H1 (cell line): ENCODE data around the gene THUMPD3. TPM values are rescaled to one million over a fixed set of nuclear protein-coding genes. Genes with fewer than 3 reads are reported as not detected.

Experiments
- CTCF ChIA-PET: fragments of 300-600 bp; sonication (Branson Sonifier 250); formaldehyde crosslinking; loops from one replicate; lab custom pipeline; 2021; ENCODE audit not compliant: partially characterized antibody; lab: Charles Lee
- POLR2A ChIA-PET: fragments of 300-600 bp; sonication (Branson Sonifier 250); formaldehyde crosslinking; loops from one replicate; lab custom pipeline; 2021; ENCODE audit warnings: inconsistent platforms; ENCODE audit not compliant: partially characterized antibody; lab: Charles Lee
- DNase-seq, 2 experiments: peaks; one replicate each; pipeline versions ENCODE4 v3.0.0 to v3.0.0-alpha.2; 2010 to 2022; ENCODE audit warnings: low spot score in 2 of 2, low read depth in 1 of 2, mixed read lengths in 1 of 2
- FAIRE-seq: peaks from 2 replicates; lab custom pipeline; 2011; peaks lifted over from hg19 to GRCh38; lab: Jason Lieb, UNC
- H2AFZ ChIP-seq: 2 replicates; pipeline ENCODE4 v1.8.1; 2012; ENCODE audit warnings: low read length, inconsistent platforms
- H2AK5ac ChIP-seq: 2 replicates; pipeline ENCODE4 v1.6.1; 2013; ENCODE audit warnings: low read depth, low read length
- H2BK120ac ChIP-seq: replicated peaks from 2 replicates; pipeline ENCODE3; 2013; ENCODE audit warnings: low read depth, low read length, inconsistent platforms
- H2BK12ac ChIP-seq: 2 replicates; pipeline ENCODE4 v1.6.1; 2013; ENCODE audit warnings: low read depth, low read length
- H2BK15ac ChIP-seq: 2 replicates; pipeline ENCODE4 v1.6.1; 2013; ENCODE audit warnings: low read length
- H2BK20ac ChIP-seq: 2 replicates; pipeline ENCODE4 v1.6.1; 2013; ENCODE audit warnings: low read length
- H2BK5ac ChIP-seq: 2 replicates; pipeline ENCODE4 v1.6.1; 2013; ENCODE audit warnings: low read depth, low read length
- H3K14ac ChIP-seq: 2 replicates; pipeline ENCODE4 v1.6.1; 2013; ENCODE audit warnings: inconsistent platforms; ENCODE audit not compliant: insufficient read length
- H3K18ac ChIP-seq: 2 replicates; pipeline ENCODE4 v1.6.1; 2013; ENCODE audit warnings: low read length; ENCODE audit errors: extremely low read depth
- H3K23ac ChIP-seq: 2 replicates; pipeline ENCODE4 v1.6.1; 2013; ENCODE audit warnings: inconsistent platforms; ENCODE audit not compliant: insufficient read length
- H3K23me2 ChIP-seq: 2 replicates; pipeline ENCODE4 v1.6.1; 2013; ENCODE audit warnings: low read depth, low read length
- H3K27ac ChIP-seq: 2 replicates; pipeline ENCODE4 v1.6.1; 2011; ENCODE audit warnings: low read depth, low read length, inconsistent platforms
- H3K27me3 ChIP-seq, 4 experiments: replicated peaks in 1 of 4; 1 replicate in 1 of 4; 2 replicates in 3 of 4; pipeline versions ENCODE4 v1.6.1 to v1.8.1; 2011 to 2013; ENCODE audit warnings: low read length in 3 of 4, mild to moderate bottlenecking in 3 of 4, inconsistent platforms in 2 of 4, mixed read lengths in 2 of 4, moderate library complexity in 1 of 4; ENCODE audit not compliant: control insufficient read depth in 3 of 4, insufficient read depth in 3 of 4; ENCODE audit errors: extremely low read depth in 1 of 4
- H3K36me3 ChIP-seq, 4 experiments: 2 replicates each; pipeline versions ENCODE4 v1.6.1 to v1.8.1; 2011 to 2013; ENCODE audit warnings: mild to moderate bottlenecking in 4 of 4, low read length in 3 of 4, moderate library complexity in 2 of 4, control low read depth in 1 of 4, inconsistent platforms in 1 of 4; ENCODE audit not compliant: insufficient read depth in 4 of 4, control insufficient read depth in 2 of 4
- H3K4ac ChIP-seq: replicated peaks from 2 replicates; pipeline ENCODE3; 2013; ENCODE audit warnings: low read length, low read depth, mixed read lengths, inconsistent platforms; ENCODE audit not compliant: insufficient read length
- H3K4me1 ChIP-seq, 4 experiments: replicated peaks in 1 of 4; 1 replicate in 1 of 4; 2 replicates in 3 of 4; pipeline versions ENCODE4 v1.6.1 to v1.8.1; 2011 to 2013; ENCODE audit warnings: low read length in 3 of 4, inconsistent platforms in 2 of 4, mixed read lengths in 1 of 4; ENCODE audit not compliant: insufficient read depth in 4 of 4, control insufficient read depth in 3 of 4
- H3K4me2 ChIP-seq, 2 experiments: 2 replicates each; pipeline versions ENCODE4 v1.6.1 to v1.8.1; 2011 to 2013; ENCODE audit warnings: low read depth in 2 of 2, low read length in 2 of 2, control low read depth in 1 of 2, inconsistent platforms in 1 of 2, mild to moderate bottlenecking in 1 of 2; ENCODE audit not compliant: insufficient read depth in 1 of 2
- H3K4me3 ChIP-seq, 4 experiments: fragments of 200-600, 300-600 bp in 1 of 4; sonication (generic), shearing (Covaris generic), sonication (Bioruptor Twin) in 1 of 4; 2 replicates each; pipeline versions ENCODE4 v1.5.1 to v1.8.1; 2011 to 2016; ENCODE audit warnings: low read length in 4 of 4, low read depth in 3 of 4, control low read depth in 2 of 4, inconsistent platforms in 2 of 4, mild to moderate bottlenecking in 2 of 4, mixed read lengths in 1 of 4, moderate library complexity in 1 of 4; ENCODE audit not compliant: insufficient read depth in 2 of 4; ENCODE audit errors: extremely low read depth in 1 of 4
- H3K56ac ChIP-seq: replicated peaks from 2 replicates; pipeline ENCODE3; 2013; ENCODE audit warnings: low read depth, mild to moderate bottlenecking, mixed read lengths, low read length, inconsistent platforms; ENCODE audit not compliant: insufficient read length
- H3K79me1 ChIP-seq: 2 replicates; pipeline ENCODE4 v1.6.1; 2013; ENCODE audit warnings: low read depth, low read length, control low read depth
- H3K79me2 ChIP-seq, 2 experiments: 2 replicates each; pipeline versions ENCODE4 v1.6.1 to v1.8.1; 2012 to 2013; ENCODE audit warnings: low read length in 2 of 2, mild to moderate bottlenecking in 2 of 2, inconsistent platforms in 1 of 2; ENCODE audit not compliant: insufficient read depth in 2 of 2, control insufficient read depth in 1 of 2
- H3K9ac ChIP-seq, 4 experiments: replicated peaks in 1 of 4; 1 replicate in 1 of 4; 2 replicates in 3 of 4; pipeline versions ENCODE4 v1.6.1 to v1.8.1; 2011 to 2013; ENCODE audit warnings: low read depth in 3 of 4, low read length in 3 of 4, control low read depth in 2 of 4, mild to moderate bottlenecking in 2 of 4, moderate library complexity in 2 of 4, inconsistent platforms in 1 of 4; ENCODE audit errors: extremely low read depth in 1 of 4
- H3K9me3 ChIP-seq, 2 experiments: 2 replicates each; pipeline versions ENCODE4 v1.6.1 to v1.8.1; 2012 to 2013; ENCODE audit warnings: mild to moderate bottlenecking in 2 of 2, moderate library complexity in 2 of 2, control low read depth in 1 of 2, inconsistent platforms in 1 of 2, low read depth in 1 of 2, low read length in 1 of 2, mixed read lengths in 1 of 2; ENCODE audit not compliant: insufficient read depth in 2 of 2
- H4K20me1 ChIP-seq, 2 experiments: replicated peaks in 1 of 2; 2 replicates each; pipeline versions ENCODE3 to v1.8.1; 2011 to 2013; ENCODE audit warnings: inconsistent platforms in 2 of 2, low read length in 2 of 2, mild to moderate bottlenecking in 1 of 2; ENCODE audit not compliant: insufficient read depth in 2 of 2, control insufficient read depth in 1 of 2
- H4K5ac ChIP-seq: 2 replicates; pipeline ENCODE4 v1.6.1; 2013; ENCODE audit warnings: low read length, low read depth, mixed read lengths, inconsistent platforms; ENCODE audit not compliant: insufficient read length
- H4K8ac ChIP-seq: 2 replicates; pipeline ENCODE4 v1.8.0; 2013; ENCODE audit warnings: mild to moderate bottlenecking, moderate library complexity, low read length, inconsistent platforms; ENCODE audit not compliant: insufficient read depth; ENCODE audit errors: extremely low read depth
- H4K91ac ChIP-seq: replicated peaks from 2 replicates; pipeline ENCODE3; 2013; ENCODE audit warnings: low read length, mixed read lengths, inconsistent platforms; ENCODE audit not compliant: insufficient read length
- BCL11A ChIP-seq, 2 experiments: IDR thresholded peaks; one replicate each; pipeline ENCODE4 v1.6.1; 2011; ENCODE audit warnings: low read depth in 2 of 2, low read length in 2 of 2, mild to moderate bottlenecking in 2 of 2
- EGR1 ChIP-seq: IDR thresholded peaks from 2 replicates; pipeline ENCODE4 v1.6.1; 2011; ENCODE audit warnings: low read depth, low read length, borderline replicate concordance
- GTF2F1 ChIP-seq: IDR thresholded peaks from 2 replicates; pipeline ENCODE4 v1.6.1; 2012; ENCODE audit warnings: low read depth, low read length, improper control_type of control experiment, borderline replicate concordance
- JUN ChIP-seq: IDR thresholded peaks from 2 replicates; pipeline ENCODE4 v1.6.1; 2011; ENCODE audit warnings: low read depth, mild to moderate bottlenecking, improper control_type of control experiment, low read length
- POLR2AphosphoS5 ChIP-seq: IDR thresholded peaks from 2 replicates; pipeline ENCODE4 v1.6.1; 2011; ENCODE audit warnings: low read depth, low read length
- SP1 ChIP-seq: IDR thresholded peaks from 2 replicates; pipeline ENCODE4 v1.6.1; 2011; ENCODE audit warnings: low read depth, low read length
- SP4 ChIP-seq: IDR thresholded peaks from 2 replicates; pipeline ENCODE4 v1.6.1; 2012; ENCODE audit warnings: low read length, inconsistent platforms
- YY1 ChIP-seq: IDR thresholded peaks from 2 replicates; pipeline ENCODE4 v1.6.1; 2011; ENCODE audit warnings: low read depth, mild to moderate bottlenecking, low read length
- ZNF274 ChIP-seq: IDR thresholded peaks from 2 replicates; pipeline ENCODE4 v1.7.0; 2012; ENCODE audit warnings: low read length, borderline replicate concordance; ENCODE audit errors: extremely low read depth
- WGBS, 2 experiments: shearing (Covaris generic) in 1 of 2; methylation state at CpG; one replicate each; pipeline versions ENCODE4 v1.1.6 to v1.1.7; 2013 to 2015; ENCODE audit warnings: low lambda C conversion rate in 2 of 2, mixed read lengths in 2 of 2, inconsistent platforms in 1 of 2, low coverage in 1 of 2, missing lambda C conversion rate in 1 of 2; ENCODE audit not compliant: insufficient replicate concordance in 2 of 2, insufficient coverage in 1 of 2, insufficient read length in 1 of 2; ENCODE audit errors: extremely low coverage in 1 of 2, missing lambda C conversion rate in 1 of 2; 5-methylcytosine and 5-hydroxymethylcytosine counted together
- polyA plus RNA-seq, 7 experiments: library from polyadenylated mRNA; depleted of rRNA in 3 of 7; stranded (reverse) in 5 of 7; unstranded in 2 of 7; fragments of >200 nt in 5 of 7; fragments of 200-250 nt in 2 of 7; gene quantifications; 1 replicate in 5 of 7; 2 replicates in 1 of 7; 4 replicates in 1 of 7; pipeline versions ENCODE4 v1.2.1 to v1.2.3, GENCODE V29; 2011 to 2013; ENCODE audit warnings: missing spikeins in 2 of 7, mixed read lengths in 2 of 7
- total RNA-seq: library from RNA; stranded (reverse); fragmentation: NEBNext Ultra II Directional; extraction: Animal tissue kit (Norgen Biotek cat#: 25700); gene quantifications from 2 replicates; pipeline ENCODE4 v1.2.1, GENCODE V29; 2021
- TF ChIP-seq, protein P1 (sequence below): IDR thresholded peaks from 2 replicates; pipeline ENCODE4 v1.6.1; 2012; ENCODE audit warnings: inconsistent platforms
- TF ChIP-seq, protein P2 (sequence below): IDR thresholded peaks from 2 replicates; pipeline ENCODE4 v1.6.1; 2012; ENCODE audit warnings: low read length, inconsistent platforms

The THUMPD3 gene
- total and polyA plus RNA-seq, 2 of the 8 experiments (the other 6 are each of a cell fraction or from before 2014, with no cell fraction given), result 26.7 to 68.9 TPM

DNA sequence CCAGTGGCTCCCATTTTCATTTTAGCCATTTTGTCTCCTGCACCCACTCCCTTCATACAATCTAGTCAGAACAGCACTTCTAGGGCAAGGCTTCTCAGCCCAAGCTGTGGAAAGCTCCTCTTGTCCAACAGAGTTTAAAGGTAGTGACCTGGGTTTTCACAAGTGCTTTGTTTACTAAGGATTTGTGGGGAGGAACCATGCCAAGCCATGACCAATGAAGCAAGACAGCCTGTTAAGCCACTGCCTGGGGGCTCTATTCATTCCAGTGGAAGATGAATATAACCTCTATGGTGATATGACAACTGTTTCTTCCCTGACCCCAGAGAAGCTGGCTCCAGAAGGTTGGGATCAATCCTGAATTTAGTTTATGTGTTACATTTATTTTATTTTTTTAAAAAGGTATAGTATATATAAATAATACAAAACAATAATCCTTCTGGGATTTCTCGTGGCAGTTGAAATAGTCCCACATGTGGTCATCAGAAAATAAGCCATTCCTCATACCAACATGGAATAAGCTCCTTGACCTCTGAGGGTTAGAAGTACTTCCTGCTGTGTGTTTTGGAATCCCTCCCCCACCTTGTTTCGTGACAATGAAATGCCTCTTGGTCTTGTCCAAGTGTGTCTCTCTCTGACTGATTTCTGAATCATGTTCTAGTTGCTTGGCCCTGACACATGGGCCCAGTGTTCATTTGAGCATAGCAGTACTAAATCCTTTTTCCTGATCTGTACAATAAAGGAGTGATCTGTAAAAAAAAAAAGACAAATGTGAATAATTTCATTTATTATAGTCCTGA is 13.3 kb upstream of the THUMPD3 start:
- peaks cover 10 to 30% (median 16%) of the 10 kb centered on the region in 4 experiments for H3K4me1 ChIP-seq
- no peak overlapping the region for H2AFZ ChIP-seq
- no peaks in the 10 kb centered on the region for H3K36me3 ChIP-seq
- H2BK120ac ChIP-seq, result no peak overlapping the region
- no peak overlapping the region for H2BK5ac ChIP-seq
- H4K91ac ChIP-seq, result no peak overlapping the region
- H3K27ac ChIP-seq, result no peak overlapping the region
- no peak overlapping the region for H4K5ac ChIP-seq
- CTCF ChIA-PET, result interaction anchor here (0.5 to 1.7 kb wide), 7 partner anchors 11 to 378 kb away, joined by 3 to 5 read pairs (median 4); no protein-coding TSS in a partner anchor
- no peak overlapping the region for H3K14ac ChIP-seq
- 0 out of 2 replicates have a peak overlapping the region, but pooled peaks have one; percentile 62 for H2BK12ac ChIP-seq
- 89% methylated on average over 2 of the region's 2 CpGs; no CpG with 5 or more reads in 1 of the 2 experiments for WGBS, 2 experiments
- no peak overlapping the region; the same call in 1 of the 2 replicates for H3K18ac ChIP-seq
- H3K23ac ChIP-seq, result no peak overlapping the region
- H3K4ac ChIP-seq, result no peak overlapping the region
- no peak overlapping the region for H2BK15ac ChIP-seq
- POLR2A ChIA-PET, result interaction anchor here (1.4 to 3.6 kb wide), 3 partner anchors 14 to 48 kb away, joined by 4 to 18 read pairs (median 16); partner anchors contain the start of genes SETD5 and THUMPD3
- H3K56ac ChIP-seq, result no peak overlapping the region
- no peak overlapping the region for H3K9ac ChIP-seq
- H3K79me1 ChIP-seq, result no peaks in the 10 kb centered on the region
- FAIRE-seq (no peak), DNase-seq (no peak)
- H3K4me2 ChIP-seq, result no peak overlapping the region
- H4K20me1 ChIP-seq, result no peaks in the 10 kb centered on the region
- H2AK5ac ChIP-seq, result no peak overlapping the region
- no peak overlapping the region for H2BK20ac ChIP-seq
- no peak overlapping the region for H4K8ac ChIP-seq
- no peaks in the 10 kb centered on the region for H3K27me3 ChIP-seq
- no peaks in the 10 kb centered on the region for H3K9me3 ChIP-seq
- no peak overlapping the region for H3K4me3 ChIP-seq
- no peaks in the 10 kb centered on the region for H3K79me2 ChIP-seq
- H3K23me2 ChIP-seq, result no peaks in the 10 kb centered on the region
- TF ChIP-seq BCL11A (IDR thresholded peaks at IDR 0.05; ENCODE audit: low read depth in 2 of 2, low read length in 2 of 2) (no peak), POLR2AphosphoS5 (no peak), GTF2F1 (no peak), EGR1 (no peak), SP1 (no peak), ZNF274 (no peak), SP4 (no peak), YY1 (no peak), JUN (no peak)
- TF ChIP-seq, protein P1, sequence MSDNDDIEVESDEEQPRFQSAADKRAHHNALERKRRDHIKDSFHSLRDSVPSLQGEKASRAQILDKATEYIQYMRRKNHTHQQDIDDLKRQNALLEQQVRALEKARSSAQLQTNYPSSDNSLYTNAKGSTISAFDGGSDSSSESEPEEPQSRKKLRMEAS, result no peak
- TF ChIP-seq, protein P2, sequence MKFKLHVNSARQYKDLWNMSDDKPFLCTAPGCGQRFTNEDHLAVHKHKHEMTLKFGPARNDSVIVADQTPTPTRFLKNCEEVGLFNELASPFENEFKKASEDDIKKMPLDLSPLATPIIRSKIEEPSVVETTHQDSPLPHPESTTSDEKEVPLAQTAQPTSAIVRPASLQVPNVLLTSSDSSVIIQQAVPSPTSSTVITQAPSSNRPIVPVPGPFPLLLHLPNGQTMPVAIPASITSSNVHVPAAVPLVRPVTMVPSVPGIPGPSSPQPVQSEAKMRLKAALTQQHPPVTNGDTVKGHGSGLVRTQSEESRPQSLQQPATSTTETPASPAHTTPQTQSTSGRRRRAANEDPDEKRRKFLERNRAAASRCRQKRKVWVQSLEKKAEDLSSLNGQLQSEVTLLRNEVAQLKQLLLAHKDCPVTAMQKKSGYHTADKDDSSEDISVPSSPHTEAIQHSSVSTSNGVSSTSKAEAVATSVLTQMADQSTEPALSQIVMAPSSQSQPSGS, result no peak
